ENCODE data around the gene SCAMP2. TPM values are rescaled to one million over a fixed set of nuclear protein-coding genes. Genes with fewer than 3 reads are reported as not detected.
A peak's percentile ranks its signal among the peaks of the same experiment; 100 is the strongest.

The SCAMP2 gene
- total RNA-seq, 4 donors from 2014 or later, result 59.3 to 129 (median 104) TPM

DNA sequence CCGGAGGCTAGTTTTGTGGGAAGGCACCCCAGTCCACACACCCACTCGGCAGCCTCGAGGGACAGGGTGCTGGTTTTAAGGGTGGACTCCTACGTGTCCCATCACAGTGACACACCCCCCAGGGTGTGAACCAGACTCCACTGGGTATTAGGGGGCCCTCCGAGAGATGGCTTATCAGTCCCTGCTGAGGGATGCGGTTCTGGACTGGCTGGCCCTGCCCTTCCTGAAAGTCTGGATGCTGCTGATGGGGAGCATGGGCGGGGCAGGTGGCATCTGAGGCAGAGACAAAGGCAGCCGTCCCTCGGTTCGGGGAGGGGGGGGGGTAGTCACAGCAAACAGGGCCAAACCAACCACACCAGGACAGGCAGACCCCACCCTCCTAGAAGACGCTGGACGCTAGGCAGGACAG lies 29.3 kb downstream of the SCAMP2 start:
- 74 to 80% methylated on average over 11 of the region's 12 CpGs for WGBS, 2 donors
- H3K9me3 ChIP-seq, result no peaks in the 10 kb centered on the region
- H3K4me1 ChIP-seq, result peaks cover 29 to 40% of the 10 kb centered on the region in 2 donors
- H3K27ac ChIP-seq, result peak overlapping the region in 2 of 3 donors; percentile 88 to 94
- no peak overlapping the region for H3K4me3 ChIP-seq (replicated peaks in 1 of 3)
- H3K36me3 ChIP-seq, result peaks cover 10 to 19% of the 10 kb centered on the region in 2 donors
- intact Hi-C loops (cut with DNase I), result loop anchor here (5.0 kb wide), 1 partner anchor 48 kb away; the partner anchor contains the start of gene MPI
- DNase-seq, result no peak
- H3K27me3 ChIP-seq, result no peaks in the 10 kb centered on the region
- no peak for TF ChIP-seq CTCF (IDR thresholded peaks at IDR 0.05)
- TF ChIP-seq POLR2A (IDR thresholded peaks at IDR 0.05), result no peak

- H3K9me3 ChIP-seq, result no peaks in the 10 kb centered on the region
- peak overlapping the region in 2 of 3 donors; percentile 7 to 91 for H3K4me3 ChIP-seq (replicated peaks in 1 of 3)
- H3K4me1 ChIP-seq, result peaks cover 29 to 36% of the 10 kb centered on the region in 2 donors
- no peaks in the 10 kb centered on the region for H3K27me3 ChIP-seq
- H3K27ac ChIP-seq, result peak overlapping the region; percentile 76 to 94 (median 88)
- WGBS, 2 donors, result 35 to 47% methylated on average over 9 to 11 of the region's 18 CpGs
- intact Hi-C loops (cut with DNase I), result loop anchor here (5.0 kb wide), 1 partner anchor 49 kb away; the partner anchor contains the start of gene MPI
- peaks cover 9 to 18% of the 10 kb centered on the region in 2 donors for H3K36me3 ChIP-seq
- TF ChIP-seq POLR2A (IDR thresholded peaks at IDR 0.05), result no peak
- TF ChIP-seq CTCF (IDR thresholded peaks at IDR 0.05), result peak in 2 of 6 experiments; percentile 2 to 4
- DNase-seq, result no peak
These were observed 29.7 kb downstream of the SCAMP2 start for GRCh38 chr15:74843445-74843828.

DNA sequence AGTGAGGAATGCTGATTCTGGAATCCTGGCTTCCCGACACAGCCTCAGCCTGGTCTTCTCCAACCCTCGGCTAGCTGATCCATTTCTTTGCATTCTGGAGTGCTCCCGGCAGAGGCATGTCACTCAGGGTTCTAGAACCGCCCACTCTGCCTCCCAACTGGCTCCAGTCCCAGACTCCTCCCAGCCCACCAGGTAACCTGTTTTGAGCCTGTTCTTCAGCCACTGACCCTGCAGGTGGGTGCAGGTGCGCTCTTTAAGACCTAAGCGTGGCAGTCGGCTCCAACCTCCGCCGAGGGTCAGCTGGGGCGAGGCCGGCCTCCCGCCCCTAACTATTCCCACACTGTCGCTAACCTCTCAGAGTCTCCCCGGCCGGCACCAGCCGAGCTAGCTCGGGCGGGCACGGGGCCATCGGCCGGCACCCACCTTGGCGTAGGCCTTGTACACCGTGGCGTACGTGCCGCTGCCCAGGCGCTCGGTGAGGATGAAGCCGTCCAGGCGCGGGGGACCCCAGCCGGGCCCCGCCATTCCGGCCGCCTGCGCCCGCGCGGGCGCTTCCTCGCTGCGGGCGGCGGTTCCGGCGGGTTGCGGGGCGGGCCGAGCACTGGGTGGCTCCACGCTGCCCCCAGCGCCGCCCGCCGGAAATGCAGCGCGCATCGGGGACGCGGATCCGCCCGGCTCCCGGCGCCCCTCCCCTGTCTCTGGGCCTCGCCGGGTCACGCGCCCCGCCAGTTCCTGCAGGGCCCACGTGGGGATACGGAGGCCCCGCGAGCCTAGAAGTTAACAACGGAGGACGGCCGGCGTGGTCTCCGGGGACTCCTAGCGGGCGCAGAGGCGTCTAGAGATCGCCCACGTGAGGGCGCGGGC lies 30.4 kb downstream of the SCAMP2 start, which contains the start of gene ULK3:
Gene ULK3 (minus strand): TSS at position 576 of the 864 bp plus-strand sequence. CDS start 51 bp downstream, at position 525.
- no peaks in the 10 kb centered on the region for H3K9me3 ChIP-seq
- H3K4me1 ChIP-seq, result peaks cover 23 to 30% of the 10 kb centered on the region in 2 donors
- peak within 1 kb of the TSS; percentile 60 to 91 (median 61) for H3K4me3 ChIP-seq (replicated peaks in 1 of 3)
- TF ChIP-seq POLR2A (IDR thresholded peaks at IDR 0.05) (peak; percentile 51 to 77), CTCF (IDR thresholded peaks at IDR 0.05) (peak in 5 of 6 experiments; percentile 28 to 94 (median 91))
- DNase-seq, result peak; percentile 95
- peaks cover 4 to 16% of the 10 kb centered on the region in 2 donors for H3K36me3 ChIP-seq
- H3K27me3 ChIP-seq, result no peaks in the 10 kb centered on the region
- peak within 1 kb of the TSS; percentile 84 to 94 (median 88) for H3K27ac ChIP-seq
- 0% methylated on average over 9 to 12 of the region's 84 CpGs for WGBS, 2 donors
- intact Hi-C loops (cut with DNase I), result loop anchor here (5.0 kb wide), 1 partner anchor 49 kb away; the partner anchor contains the start of gene MPI

DNA sequence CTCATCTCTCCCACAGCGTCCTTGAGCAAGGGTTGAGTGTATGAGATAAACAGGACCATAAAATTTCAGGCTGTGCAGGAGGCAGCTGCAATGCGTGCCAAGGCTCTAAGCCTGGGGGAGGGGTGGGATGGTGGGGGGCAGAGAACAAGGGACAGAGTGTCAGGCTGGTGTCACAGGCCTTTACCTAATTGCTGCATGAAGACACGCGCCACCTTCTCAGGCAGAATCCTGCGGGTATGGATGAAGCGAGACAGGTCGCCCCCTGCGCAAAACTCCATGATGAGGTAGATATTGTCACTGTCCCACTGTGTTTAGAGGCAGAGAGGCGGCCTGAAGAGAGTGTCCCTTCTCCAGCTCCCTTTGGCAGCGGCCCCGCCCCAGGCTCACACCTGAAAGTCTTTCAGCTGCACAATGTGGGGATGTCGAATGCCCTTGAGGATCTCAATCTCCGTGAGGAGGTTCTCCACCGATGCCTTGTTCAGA lies 31.2 kb downstream of the SCAMP2 start:
- DNase-seq, result no peak
- H3K27ac ChIP-seq, result peak overlapping the region in 2 of 3 donors; percentile 84 to 94
- intact Hi-C loops (cut with DNase I), result loop anchor here (5.0 kb wide), 1 partner anchor 50 kb away; the partner anchor contains the start of gene MPI

More for the DNA sequence above, 31.2 kb downstream of the SCAMP2 start:
- peaks cover 15 to 22% of the 10 kb centered on the region in 2 donors for H3K4me1 ChIP-seq
- TF ChIP-seq CTCF (IDR thresholded peaks at IDR 0.05) (no peak), POLR2A (IDR thresholded peaks at IDR 0.05) (no peak)
- H3K27me3 ChIP-seq, result no peaks in the 10 kb centered on the region
- H3K36me3 ChIP-seq, result peaks cover 4 to 16% of the 10 kb centered on the region in 2 donors
- peak overlapping the region in 1 of 3 donors; percentile 91 for H3K4me3 ChIP-seq (replicated peaks in 1 of 3)
- H3K9me3 ChIP-seq, result no peaks in the 10 kb centered on the region
- 69 to 73% methylated on average over 14 of the region's 14 CpGs for WGBS, 2 donors

Data from thyroid gland (tissue), 4 donors.